A204.1 (cell line): ENCODE measurements around the gene NOL4L.

ENCODE experiments used
- FAIRE-seq: peaks from 2 replicates; lab custom pipeline; 2012; peaks lifted over from hg19 to GRCh38; lab: Jason Lieb, UNC

The NOL4L gene

DNA sequence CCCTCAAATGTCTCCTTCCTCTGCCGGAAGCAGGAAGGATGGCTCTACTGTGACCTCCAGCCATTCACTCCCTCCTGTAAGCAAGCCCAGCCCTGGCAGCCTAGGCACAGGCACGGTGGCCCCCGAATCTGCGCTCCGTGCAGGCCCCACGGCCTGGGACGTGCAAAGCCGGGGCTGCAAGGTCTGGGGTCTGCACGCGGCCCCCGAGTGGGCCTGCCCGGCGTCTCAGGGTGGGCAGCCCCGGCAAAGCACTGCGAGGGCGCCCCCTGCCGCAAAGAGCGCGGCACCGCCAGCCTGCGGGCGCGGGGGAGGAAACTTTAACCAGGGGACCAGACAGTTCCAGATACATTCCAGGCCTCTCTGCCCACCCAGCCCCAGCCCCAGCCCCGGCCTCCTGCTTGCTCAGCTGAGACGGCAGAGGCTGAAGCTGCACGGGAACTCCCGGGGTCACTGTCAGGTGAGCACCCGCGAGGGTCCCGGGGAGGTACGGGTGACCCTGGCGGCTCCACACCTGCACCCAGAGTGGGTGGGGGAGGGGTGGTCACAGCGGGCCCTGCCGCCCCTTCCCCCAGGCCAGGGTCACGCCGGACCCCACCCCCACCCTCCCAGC, 128.2 kb downstream of the NOL4L start:
- FAIRE-seq: no peak

DNA sequence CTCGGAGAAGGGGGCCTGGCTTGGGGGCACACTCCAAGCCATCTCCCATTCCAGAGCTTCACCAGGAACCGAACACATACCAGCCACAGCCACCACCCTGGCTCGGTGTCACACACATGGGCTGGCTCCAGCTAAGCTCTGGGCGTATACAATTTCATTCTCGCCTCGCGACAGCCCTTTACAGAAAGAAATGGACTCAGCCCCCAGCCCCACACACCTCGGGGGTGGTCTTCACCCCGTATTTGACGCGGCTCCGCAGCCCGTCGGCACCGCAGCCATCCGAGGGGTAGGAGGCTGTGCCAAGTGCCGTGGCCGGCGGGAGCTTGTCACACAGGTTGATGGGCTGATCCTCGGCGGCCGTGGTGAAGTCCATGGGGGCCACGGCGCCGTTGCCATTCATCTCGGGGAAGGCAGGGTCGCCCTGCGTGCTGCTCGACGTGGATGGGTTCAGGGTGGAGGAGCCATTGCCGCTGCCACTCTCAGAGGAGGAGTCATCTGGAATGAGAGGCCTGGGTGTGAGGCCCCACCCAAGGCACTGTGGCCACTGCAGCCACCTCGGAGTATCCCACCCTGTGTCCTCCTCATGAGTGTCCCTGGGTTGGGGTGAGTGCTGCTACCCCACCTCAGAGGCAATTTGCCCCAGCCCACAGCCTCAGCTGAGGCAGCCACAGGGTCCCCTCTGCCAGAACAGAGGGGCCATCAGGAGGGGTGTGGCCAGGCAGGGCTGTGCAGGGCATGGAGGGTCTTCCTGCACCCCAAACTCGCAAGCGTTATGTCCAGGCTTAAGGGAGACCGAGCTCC, 129.0 kb downstream of the NOL4L start:
- FAIRE-seq: no peak

DNA sequence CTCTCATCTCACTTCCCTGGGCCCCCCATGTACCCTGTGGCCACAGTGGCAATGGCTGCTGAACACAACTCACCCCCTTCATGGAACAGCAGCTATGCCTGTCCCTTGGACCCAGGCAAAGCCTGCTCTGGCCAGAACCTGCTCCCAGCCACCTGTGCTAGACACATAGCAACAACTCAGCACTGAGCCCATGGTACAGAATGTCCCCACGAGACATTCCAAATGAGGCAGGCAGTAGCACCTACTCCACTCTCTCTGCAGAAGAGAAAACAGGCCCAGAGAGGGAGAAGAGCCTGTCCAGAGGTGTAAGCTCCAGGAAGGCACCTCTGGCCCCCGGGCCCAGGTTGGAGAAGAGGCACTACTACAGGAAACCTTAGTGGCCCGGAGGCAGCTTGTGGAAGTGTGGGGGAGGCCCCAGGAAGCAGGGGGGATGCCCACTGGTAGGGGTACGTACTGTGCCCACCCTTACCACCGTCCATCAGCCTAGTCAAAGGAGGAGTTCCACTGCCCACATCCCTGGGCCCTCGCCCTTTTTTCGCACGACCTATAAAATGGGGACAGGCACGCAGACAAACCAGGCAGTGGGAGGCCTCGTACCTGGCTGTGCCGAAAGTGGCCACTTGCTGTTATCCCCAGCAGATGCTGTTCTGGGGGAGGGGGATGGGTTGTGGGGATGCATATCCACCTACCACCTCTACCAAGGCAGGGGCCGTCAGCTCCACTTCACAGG, 129.8 kb downstream of the NOL4L start:
- FAIRE-seq: no peak

DNA sequence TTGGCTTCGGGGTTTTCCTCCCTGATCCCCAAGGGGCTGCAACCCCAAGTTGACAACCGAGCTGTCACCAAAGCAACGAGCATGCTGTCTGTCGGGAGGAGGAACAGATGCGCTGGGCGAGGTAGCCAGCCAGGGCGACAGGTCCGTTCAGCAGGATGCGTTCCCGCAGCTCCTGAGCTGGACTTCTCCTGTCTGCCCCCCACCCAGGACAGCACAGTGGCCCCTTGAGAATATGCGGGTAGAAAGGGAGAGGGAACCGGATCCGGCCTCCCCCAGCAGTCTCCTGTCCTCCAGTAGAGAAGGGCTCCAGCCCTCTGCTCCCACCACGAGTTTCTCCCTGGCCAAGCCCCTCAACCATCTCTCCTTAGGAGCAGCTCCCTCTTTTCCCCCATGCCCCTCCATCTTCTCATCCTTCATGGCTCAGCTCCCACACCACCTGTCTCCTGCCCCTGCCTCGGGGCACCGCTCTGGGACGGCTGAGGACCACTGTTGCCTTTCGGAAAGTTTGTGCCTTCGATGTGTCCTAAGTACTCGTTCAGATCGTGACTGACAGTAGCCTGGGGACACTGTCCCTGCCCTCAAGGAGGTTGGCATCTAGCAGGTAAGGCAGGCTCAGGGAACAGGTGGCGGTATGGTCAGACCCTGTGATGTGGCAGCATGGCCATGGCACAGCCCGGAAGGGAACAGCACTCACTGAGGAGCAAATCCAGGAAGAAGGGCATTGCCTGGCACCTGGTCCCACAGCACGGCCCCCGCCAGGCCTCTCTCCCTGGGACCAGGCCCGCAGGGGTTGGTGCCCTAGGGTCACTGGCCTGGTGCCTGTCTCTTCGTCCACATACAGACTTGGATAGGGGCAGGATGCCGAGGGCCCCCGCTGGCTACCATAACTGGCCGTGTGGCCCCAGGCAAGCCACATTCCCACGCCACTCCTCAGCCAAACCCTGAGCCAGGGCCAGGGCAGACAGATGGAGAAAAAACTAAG, 130.7 kb downstream of the NOL4L start:
- FAIRE-seq: no peak

DNA sequence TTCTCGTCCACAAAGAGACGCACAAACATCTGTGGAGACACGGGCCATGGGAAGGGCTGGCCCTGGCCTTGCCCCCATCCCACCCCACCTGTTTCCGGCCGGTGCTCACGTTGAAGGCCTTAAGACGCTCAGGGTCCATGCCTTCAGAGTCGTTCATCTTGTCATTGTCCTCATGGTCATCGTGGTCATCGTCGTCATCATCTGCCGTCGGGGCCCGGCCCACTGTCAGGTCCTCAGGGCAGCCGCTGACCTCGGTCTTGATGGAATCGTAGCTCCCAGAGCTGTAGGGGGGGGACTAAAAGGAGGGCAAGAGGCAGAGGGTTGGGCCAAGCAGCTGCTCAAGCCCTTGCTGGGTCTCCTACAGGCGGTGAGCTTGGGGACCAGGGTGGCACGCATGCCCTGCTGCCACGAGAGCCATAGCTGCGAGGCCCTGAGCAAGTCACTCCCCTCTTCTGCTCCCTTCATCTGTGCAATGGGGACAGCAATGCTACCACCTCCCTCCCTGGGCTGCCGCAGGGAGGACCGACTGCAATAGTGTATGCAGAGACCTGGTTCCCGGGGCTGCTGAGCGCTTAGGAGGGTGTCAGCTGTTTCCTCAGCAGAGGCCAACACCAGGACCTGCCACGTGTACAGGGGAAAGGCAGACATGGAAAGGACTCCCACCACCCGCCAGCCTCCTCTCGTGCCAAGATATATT, 131.5 kb downstream of the NOL4L start:
- no peak for FAIRE-seq

GRCh38 chr20:32452776-32453466, 132.2 kb downstream of the NOL4L start:
- no peak for FAIRE-seq

DNA sequence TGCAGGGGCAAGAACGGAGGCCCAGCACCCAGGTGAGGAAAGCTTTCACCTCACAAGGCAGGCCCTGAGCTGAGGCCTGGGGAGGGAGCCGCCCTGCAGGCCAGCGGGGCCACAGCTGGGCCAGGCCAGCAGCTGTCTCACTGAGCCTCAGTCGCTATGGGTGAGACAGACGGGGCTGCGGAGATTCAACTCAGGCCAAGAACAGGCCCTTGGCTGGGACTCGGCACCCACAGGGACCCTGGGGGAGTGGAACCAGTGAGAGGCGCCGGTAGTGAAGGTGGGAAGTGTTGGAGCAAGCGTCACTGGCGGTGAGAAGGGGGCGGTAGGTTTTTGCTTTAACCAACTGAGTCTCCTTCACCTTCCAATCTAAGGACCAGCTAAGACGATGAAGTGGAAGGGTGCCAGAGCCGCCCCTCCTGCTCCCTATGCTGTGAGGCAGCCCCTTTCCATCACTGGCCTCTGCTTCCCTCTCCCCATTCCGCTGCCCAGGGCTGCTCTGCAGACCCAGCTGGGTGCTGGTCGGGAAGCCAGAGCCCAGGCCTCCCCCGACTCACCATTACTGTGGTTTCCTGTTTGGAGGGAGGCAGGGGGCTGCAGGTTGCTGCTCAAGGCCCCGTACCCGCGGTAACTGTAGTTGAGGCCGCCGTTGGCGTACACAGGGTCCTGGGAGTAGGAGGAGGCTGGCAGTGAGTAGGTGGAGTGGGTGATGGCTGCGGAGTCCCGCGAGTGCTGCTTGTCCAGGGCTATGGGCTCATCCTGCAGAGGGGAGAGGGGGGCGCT, 133.3 kb downstream of the NOL4L start:
- no peak for FAIRE-seq

GRCh38 chr20:32451340-32451681, 133.8 kb downstream of the NOL4L start:
- FAIRE-seq: no peak

DNA sequence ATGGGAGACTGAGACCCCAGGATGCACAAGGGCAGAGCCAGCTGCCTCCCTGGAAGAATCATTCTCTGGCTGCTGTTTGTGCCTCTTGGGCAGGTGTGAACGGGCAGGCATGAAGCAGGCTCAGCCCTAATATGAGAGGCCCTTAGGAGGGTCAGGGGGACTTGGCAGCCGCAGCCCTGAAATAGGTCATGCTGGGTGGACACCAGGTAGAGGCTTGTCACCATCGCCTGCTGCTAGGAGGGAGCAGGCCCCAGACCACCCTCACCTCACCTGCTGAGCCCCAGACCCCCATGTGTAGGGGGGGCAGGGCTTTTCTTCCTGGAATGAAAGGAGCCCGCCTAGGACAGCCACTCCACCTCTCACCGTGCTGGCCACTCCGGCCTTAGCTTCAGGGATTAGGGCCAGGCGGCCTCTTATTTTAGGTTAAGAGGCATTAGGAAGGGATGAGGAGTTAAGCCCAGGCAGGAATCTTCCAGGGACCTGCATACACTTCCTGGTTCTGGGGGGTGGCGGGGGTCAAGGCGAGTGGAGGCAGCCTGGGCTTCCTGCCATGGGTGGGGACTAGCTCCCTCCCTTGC, 134.6 kb downstream of the NOL4L start:
- FAIRE-seq: no peak

- FAIRE-seq: no peak
Measured at GRCh38 chr20:32449890-32450401, 135.2 kb downstream of the NOL4L start.

DNA sequence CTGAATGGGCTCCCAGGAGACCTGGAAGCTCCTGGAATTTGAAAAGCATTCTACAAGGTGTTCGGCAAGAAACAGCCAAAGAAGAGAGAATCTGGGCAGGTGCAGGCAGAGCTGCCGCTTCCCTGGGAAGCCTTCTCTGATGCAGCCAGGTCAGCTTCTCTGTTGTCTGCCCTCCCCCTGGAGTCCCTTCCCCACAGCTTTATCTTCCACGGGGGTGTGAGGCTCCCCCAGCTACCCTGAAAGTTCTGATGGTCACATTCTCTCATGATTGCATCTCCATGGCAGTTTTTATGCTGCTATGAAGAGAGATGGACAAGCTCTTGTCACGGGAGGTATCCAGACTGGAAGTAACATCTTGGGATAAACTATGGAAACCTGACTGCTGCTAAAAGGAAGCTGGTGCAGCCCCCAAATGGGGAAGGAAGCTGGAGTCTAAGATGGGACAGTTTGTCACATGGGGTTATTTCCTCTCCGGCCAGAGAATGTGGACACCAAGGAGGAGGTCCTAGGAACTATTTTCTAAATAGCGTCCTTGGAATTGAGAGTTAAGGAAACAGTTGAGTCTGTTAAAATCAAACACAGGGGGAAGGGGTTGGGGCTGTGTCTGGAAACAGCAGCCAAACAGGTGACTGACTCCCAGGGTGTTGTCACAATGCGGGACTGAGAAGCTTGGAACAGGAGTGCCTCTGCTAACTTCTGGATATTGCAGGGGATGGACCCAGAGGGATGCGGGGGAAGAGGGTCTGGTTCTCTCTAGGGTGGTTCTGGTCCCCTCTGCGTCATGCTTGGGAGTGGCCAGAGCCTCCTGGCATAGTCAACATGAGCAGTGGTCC, 135.9 kb downstream of the NOL4L start:
- no peak for FAIRE-seq

DNA sequence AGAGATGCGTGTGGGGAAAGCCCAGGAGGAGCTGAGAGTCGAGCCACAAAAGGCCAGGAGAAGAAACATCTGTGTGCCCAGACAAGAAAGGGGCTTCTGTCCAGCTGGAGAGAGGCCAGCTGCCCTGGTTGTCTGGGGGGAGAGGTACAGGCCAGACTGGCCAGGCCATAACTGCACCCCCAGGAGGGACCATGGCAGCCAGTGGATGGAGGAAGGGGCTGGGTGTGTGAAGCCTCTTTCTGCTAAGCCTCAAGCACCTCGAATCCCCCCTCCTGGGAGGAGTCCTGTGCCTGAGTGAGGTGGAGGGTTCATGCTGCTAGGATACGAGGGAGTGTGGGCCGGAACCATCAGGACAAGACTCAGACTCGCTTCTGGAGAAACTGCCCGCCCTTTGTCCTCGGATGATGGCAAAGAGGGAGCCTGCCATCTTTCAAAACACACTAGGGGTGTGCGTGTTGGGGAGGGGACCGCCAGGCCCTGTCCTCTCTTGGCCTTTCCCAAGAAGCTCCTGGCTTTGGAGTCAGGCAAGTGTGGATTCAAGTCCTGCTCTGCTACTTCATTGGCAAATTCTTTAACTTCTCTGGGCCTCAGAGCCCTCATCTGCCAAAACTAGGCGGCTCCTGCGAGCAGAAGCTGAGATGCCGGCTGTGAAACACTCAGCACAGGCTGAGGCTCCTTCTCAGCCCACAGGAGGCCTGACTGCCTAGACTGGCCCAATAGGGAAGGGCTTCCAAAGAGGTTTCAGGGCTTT, 136.7 kb downstream of the NOL4L start:
- FAIRE-seq: no peak

DNA sequence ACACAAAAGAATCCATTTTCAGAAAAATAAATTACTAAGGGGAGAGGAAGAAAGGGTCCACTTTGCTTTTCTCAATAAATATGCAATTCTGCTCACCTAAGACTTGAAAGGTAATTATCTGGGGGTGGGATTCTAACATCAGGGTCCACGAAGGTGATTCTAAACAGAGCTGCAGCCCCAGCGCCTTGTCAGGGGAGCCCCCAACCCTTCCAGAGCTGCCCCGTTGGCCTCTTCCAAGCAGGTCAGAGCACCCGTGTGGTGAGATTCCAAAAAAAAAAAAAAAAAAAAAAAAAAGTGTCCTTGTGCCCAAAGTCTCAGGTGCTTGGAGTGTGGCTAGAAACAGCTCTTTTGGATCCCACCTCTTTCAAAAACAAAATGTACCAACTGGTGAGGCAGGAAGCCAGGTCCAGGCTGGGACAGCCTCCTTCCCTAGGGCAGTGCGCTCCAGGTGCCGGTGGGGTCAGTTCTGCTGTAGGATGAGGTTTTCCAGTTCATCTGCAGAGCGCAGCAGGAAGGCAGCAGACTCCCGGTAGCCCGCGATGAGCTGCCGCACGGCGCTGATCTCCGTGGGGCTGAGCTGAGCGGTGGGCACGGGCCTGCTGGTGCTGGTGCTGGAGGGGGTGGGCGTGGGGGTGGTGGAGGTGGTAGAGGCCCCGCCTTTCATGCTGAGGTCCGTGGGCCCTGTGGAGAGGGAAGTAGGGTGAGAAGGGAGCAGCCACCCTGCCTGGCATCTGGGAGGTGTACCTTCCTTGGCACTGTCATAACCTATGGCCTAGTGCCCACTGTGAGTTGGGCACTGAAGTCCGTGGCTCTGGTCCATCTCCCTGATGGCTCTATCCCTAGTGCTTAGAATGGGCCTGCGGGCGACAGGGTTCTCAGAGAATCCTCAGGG, 137.8 kb downstream of the NOL4L start:
- no peak for FAIRE-seq

- FAIRE-seq: no peak
Measured at GRCh38 chr20:32446301-32447100, 138.6 kb downstream of the NOL4L start.

GRCh38 chr20:32445539-32446273, 139.4 kb downstream of the NOL4L start:
- FAIRE-seq: no peak
